Measurements from ENCODE around the gene SETD7.

Gene SETD7

GRCh38 chr4:139550724-139551429 is 5.1 kb downstream of the SETD7 start:
- DNase-seq (ENCODE audit: low read depth, low spot score) = no peak

GRCh38 chr4:139547979-139548378 is 8.0 kb downstream of the SETD7 start:
- no peak for DNase-seq (ENCODE audit: low read depth, low spot score)

DNA sequence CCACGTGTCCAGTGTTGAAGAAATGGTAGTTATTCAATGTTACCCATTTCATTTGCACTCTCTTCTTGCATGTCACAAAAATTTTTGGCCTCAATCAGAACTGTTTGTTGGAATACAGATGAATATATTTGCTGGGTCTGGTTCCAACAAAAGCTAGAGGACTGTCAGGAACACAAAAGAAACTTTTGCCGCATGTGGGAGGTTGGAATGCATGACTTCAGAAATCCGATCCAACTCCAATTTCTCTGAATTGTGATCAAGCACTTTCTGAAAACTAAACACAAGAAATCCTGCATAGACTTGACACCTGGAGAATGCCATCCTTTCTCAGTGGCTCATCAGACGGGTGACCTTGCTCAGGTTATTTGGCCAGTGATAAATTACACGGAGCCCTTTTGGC is 15.4 kb downstream of the SETD7 start:
- no peak for DNase-seq (ENCODE audit: low read depth, low spot score)

- DNase-seq (ENCODE audit: low read depth, low spot score) = no peak
These were observed 15.9 kb downstream of the SETD7 start for GRCh38 chr4:139540161-139540560.

- DNase-seq (ENCODE audit: low read depth, low spot score) = no peak
These were observed 18.7 kb downstream of the SETD7 start for GRCh38 chr4:139537292-139537691.

GRCh38 chr4:139535871-139536234 is 20.2 kb downstream of the SETD7 start:
- DNase-seq (ENCODE audit: low read depth, low spot score) = no peak

GRCh38 chr4:139535228-139535870 is 20.7 kb downstream of the SETD7 start:
- DNase-seq (ENCODE audit: low read depth, low spot score) = no peak

DNA sequence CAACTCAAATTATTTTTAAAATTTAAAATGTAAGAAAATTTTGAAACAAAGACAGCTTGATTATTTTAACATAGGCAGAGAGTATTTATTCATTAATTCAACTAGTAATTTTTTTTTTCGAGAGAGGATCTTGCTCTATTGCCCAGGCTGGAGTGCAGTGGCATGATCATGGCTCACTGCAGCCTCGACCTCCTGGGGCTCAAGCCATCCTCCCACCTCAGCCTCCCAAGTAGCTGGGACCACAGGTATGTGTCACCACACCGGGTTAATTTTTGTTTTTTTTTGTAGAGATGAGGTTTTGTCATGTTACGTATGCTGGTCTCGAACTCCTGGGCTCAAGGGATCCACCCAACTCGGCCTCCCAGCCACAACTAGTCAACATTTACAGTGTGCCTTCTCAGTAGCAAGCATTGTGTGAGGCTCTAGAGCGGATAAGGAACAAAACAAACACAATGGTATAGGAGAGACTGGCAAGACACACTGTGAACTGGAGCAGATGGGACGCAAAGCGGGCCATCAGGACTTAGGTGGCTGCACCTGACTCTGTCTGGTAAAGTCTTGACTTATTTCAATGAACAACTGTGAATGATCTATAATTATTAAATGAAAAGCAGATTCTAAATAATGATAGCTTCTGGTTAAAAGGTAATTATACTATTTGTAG is 21.6 kb downstream of the SETD7 start:
- DNase-seq (ENCODE audit: low read depth, low spot score) = no peak

DNA sequence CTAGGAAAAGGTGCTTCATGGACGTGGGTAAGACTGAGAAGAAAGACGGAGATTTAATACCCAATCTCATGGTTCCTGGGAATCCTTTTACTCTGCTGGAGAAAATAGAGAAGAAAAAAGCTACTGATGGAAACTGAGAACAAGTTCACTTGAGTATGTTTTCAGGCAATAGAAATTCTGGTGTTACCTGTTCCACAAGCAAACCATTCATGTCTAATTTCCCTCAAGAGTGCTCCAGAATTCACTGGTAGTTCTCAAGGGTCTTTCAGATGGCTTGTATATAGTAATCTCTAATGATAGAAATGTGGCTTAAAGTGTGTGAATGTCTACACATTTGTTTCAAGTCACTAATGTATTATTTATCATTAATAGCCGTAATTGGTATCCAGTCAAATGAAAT is 22.5 kb downstream of the SETD7 start:
- DNase-seq (ENCODE audit: low read depth, low spot score) = no peak

- no peak for DNase-seq (ENCODE audit: low read depth, low spot score)
These were observed 23.1 kb downstream of the SETD7 start for GRCh38 chr4:139532947-139533346.

DNA sequence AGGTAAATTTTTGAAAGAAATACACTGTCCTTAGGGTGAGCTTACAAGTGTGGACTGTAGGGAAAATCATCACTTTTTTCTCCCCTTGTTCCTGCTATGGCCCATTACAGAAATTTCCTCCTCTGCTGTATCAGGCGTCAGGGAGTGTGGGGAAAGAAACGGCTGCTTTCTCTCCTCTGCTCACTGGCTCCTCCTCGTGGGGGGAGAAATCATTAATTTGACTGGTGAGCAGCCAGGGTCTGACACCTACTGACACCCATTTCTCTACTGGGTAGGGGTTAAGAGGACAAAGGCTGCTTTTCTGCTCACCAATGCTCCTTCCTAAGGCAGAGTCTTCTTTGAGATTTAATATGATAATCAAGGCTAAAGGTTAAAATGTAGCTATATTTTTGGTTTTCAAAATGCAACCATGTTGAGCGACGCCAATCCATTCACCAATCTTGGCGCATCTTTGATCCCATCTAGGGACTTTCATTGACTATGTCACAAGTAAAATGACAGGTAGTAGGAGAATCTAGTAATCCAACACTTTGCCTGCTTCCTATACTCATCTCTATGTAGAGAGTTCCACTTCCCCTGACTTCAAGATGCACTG is 25.1 kb downstream of the SETD7 start:
- no peak for DNase-seq (ENCODE audit: low read depth, low spot score)

DNA sequence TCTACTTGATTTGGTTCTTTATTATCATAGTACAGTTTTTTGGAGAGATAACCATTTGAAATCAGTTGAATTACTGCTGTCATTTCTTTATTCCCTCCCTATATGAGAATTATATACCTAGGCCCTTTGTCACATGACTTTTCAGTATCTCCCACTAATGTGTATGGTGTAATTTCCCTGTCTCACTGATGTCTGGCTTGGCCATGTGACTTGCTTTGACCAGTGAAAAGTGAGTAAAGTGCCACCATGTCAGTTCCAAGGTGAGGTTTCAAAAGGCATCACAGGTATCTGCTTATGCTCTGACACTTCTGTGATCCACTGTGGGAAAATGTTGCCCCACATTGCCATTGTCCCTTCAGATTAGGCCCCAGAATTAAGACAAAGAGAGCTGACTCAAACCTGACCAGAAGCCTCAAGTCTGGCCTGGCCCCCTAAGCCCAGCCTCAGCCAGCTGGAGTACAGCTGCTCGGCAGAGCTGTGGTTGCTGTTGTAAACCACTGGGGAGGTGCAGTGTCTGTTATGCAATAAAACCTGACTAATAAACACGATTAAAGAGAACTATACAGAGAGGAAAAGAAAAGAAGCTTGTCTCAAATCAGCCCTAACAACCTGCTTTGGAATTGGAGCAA is 27.5 kb downstream of the SETD7 start:
- no peak for DNase-seq (ENCODE audit: low read depth, low spot score)

GRCh38 chr4:139526928-139527327 is 29.1 kb downstream of the SETD7 start:
- DNase-seq (ENCODE audit: low read depth, low spot score) = no peak

GRCh38 chr4:139525414-139525813 is 30.6 kb downstream of the SETD7 start:
- no peak for DNase-seq (ENCODE audit: low read depth, low spot score)

- DNase-seq (ENCODE audit: low read depth, low spot score) = no peak
These were observed 31.9 kb downstream of the SETD7 start for GRCh38 chr4:139524062-139524631.

DNA sequence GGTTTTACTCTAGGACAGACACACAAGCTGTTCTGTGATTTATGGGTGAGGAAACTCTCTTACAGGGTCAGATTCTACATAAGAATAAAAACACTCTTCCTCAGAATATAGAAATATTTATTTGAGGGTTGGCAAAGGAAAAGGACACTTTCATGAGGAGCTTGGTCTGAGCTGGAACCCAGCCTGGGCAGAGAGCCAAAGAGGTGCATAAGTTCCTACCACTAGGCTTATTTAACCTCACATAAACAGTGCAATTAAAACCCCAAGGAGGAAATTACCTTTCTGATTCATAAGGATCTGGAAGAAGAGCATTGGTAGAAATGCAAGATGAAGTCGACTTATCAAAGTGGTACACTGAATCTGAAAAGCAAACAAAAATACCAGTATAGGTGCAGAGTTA is 32.9 kb downstream of the SETD7 start:
- no peak for DNase-seq (ENCODE audit: low read depth, low spot score)

GRCh38 chr4:139522457-139522856 is 33.6 kb downstream of the SETD7 start:
- DNase-seq (ENCODE audit: low read depth, low spot score) = no peak

DNA sequence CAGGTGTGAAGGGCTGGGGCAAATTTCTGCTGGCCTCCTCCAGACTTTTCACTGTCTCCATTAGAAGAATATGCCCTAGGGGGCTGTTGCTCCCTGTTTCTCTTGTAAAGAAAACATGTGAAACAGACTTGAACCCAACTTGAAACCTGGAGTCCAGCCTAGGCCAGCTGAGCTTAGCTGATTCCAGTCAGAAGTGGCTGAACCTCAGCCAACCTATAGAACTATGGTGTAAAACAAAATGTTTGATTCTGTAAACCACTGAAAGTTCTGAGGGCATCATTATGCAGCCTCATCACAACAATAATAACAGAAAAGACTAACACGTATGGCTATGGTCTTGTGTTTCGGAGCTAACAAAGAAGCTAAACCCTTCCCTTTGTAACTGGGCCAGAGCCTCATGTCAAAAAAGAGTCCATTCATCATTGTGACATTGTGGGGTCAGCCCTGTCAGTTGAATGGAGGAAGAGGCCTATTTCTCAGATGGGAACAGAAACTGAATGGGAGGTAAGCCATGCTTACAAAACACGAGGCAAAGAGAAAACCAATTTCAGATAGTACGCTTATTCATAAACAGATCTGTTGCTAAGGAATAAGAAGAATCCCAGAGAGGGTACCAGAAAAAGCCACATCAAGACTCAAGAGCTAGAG is 34.1 kb downstream of the SETD7 start:
- DNase-seq (ENCODE audit: low read depth, low spot score) = no peak

GRCh38 chr4:139515531-139515958 is 40.5 kb downstream of the SETD7 start:
- no peak for DNase-seq (ENCODE audit: low read depth, low spot score)

DNA sequence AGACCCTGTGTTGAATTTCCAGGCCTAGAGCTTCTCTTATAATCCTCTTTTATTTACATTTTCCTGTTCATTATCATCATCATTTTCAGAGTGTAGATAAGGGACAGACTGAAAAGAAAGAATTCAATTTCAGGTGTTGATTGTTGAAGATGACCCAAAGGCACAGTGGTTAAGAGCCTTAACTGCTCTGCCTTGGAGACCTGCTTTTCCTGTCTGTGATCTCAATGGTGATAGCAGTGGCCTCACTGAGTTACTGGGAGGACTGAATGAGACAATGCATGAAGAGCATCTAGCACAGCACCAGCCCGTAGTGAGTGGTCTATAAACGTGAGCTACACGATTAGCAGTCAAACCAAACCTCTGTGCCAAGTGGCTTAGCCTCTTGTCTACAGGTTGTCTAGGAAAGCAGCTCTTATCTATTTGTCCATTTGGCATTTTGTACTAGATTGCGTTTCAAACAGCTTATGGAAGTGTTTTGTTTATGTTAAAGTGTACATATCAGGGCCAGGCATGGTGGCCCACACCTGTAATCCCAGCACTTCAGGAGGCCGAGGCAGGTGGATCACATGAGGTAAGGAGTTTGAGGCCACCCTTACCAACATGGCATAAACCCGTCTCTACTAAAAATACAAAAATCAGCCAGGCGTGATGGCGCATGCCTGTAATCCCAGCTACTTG is 41.5 kb downstream of the SETD7 start:
- no peak for DNase-seq (ENCODE audit: low read depth, low spot score)

GRCh38 chr4:139511320-139511719 is 44.7 kb downstream of the SETD7 start:
- DNase-seq (ENCODE audit: low read depth, low spot score) = no peak

All from brain pericyte (primary cell).